Panc1 (cell line): ENCODE measurements around the gene GPX3. TPM values are rescaled to one million over a fixed set of nuclear protein-coding genes. Genes with fewer than 3 reads are reported as not detected.

Experiments used
- ATAC-seq: fragments of 200-7000 bp; cut with Tn5 transposase; 2 replicates; pipeline ENCODE4 v1.9.1; 2020; ENCODE audit warnings: mild to moderate bottlenecking, moderate library complexity
- BruUV-seq: library from RNA; stranded (reverse); fragments of 400-500 nt; replicated peaks from 2 replicates; lab custom pipeline; 2021; lab: Mats Ljungman, UMichigan
- CTCF ChIA-PET: fragments of 300-600 bp; sonication (Branson Sonifier 250); formaldehyde crosslinking; loops from one replicate; lab custom pipeline; 2022; ENCODE audit warnings: antibody characterized with exemption; lab: Charles Lee
- POLR2A ChIA-PET: fragments of 300-600 bp; sonication (Branson Sonifier 250); formaldehyde crosslinking; loops from one replicate; lab custom pipeline; 2022; ENCODE audit warnings: antibody characterized with exemption; lab: Charles Lee
- DNase-seq: peaks from one replicate; pipeline ENCODE4 v3.0.0-alpha.2; 2010; ENCODE audit warnings: low read depth, low spot score
- H3K27ac ChIP-seq: 2 replicates; pipeline ENCODE4 v1.5.1; 2011; ENCODE audit warnings: mild to moderate bottlenecking, low read length, inconsistent platforms
- H3K27me3 ChIP-seq: fragments of 200-500 bp; sonication (Bioruptor generic); 2 replicates; pipeline ENCODE4 v1.6.0; 2014; ENCODE audit warnings: low read length, inconsistent platforms; ENCODE audit not compliant: control insufficient read depth, insufficient read depth
- H3K36me3 ChIP-seq: fragments of 200-500 bp; sonication (Bioruptor generic); 2 replicates; pipeline ENCODE4 v1.5.1; 2014; ENCODE audit warnings: inconsistent platforms, mild to moderate bottlenecking, low read length, moderate library complexity; ENCODE audit not compliant: control insufficient read depth, insufficient read depth
- H3K4me1 ChIP-seq: 2 replicates; pipeline ENCODE4 v1.5.1; 2011; ENCODE audit warnings: inconsistent platforms, mild to moderate bottlenecking, low read length, moderate library complexity; ENCODE audit not compliant: control insufficient read depth, insufficient read depth
- H3K4me3 ChIP-seq, 2 experiments: 2 replicates each; pipeline ENCODE4 v1.5.1; 2011 to 2012; ENCODE audit warnings: low read depth in 2 of 2, low read length in 2 of 2, mild to moderate bottlenecking in 2 of 2, inconsistent platforms in 1 of 2, moderate library complexity in 1 of 2
- H3K9me3 ChIP-seq: fragments of 200-500 bp; sonication (Bioruptor generic); 2 replicates; pipeline ENCODE4 v1.5.1; 2014; ENCODE audit warnings: low read depth, mild to moderate bottlenecking, inconsistent platforms, low read length, moderate library complexity; ENCODE audit not compliant: control insufficient read depth, insufficient read depth
- POLR2AphosphoS5 ChIP-seq: IDR thresholded peaks from 2 replicates; pipeline ENCODE4 v1.6.1; 2012; ENCODE audit warnings: mild to moderate bottlenecking, low read depth, low read length, moderate library complexity
- SIN3A ChIP-seq: IDR thresholded peaks from 2 replicates; pipeline ENCODE4 v1.6.1; 2012; ENCODE audit warnings: low read depth, mild to moderate bottlenecking, low read length, moderate library complexity, borderline replicate concordance; ENCODE audit not compliant: insufficient read depth
- TCF7L2 ChIP-seq: IDR thresholded peaks from 2 replicates; pipeline ENCODE4 v1.6.1; 2011; ENCODE audit warnings: mild to moderate bottlenecking, low read depth, low read length, inconsistent platforms
- in situ Hi-C: cut with HindIII; loops from 2 replicates; pipeline ENCODE4 v1.10.0; 2016; ENCODE audit warnings: low sequenced_read_pairs, low pct_unique_long_range_greater_than_20kb
- intact Hi-C: fragments of 100-400 bp; cut with micrococcal nuclease; formaldehyde crosslinking; loops from one replicate; pipeline ENCODE4 v1.10.0; 2022; ENCODE audit not compliant: unreplicated experiment
- total RNA-seq: library from RNA; stranded (reverse); gene quantifications from one replicate; pipeline ENCODE4 v1.2.1, GENCODE V29; 2021; ENCODE audit not compliant: unreplicated experiment
- TF ChIP-seq, protein P1 (sequence below), 2 experiments: IDR thresholded peaks; 2 replicates each; pipeline ENCODE4 v1.6.1; 2011 to 2012; ENCODE audit warnings: low read depth in 2 of 2, control low read depth in 1 of 2, low read length in 1 of 2, mild to moderate bottlenecking in 1 of 2, moderate library complexity in 1 of 2; ENCODE audit not compliant: insufficient read depth in 1 of 2
- TF ChIP-seq, protein P2 (sequence below): fragments of 450-650 bp; IDR thresholded peaks from 2 replicates; pipeline ENCODE4 v1.5.1; 2017; ENCODE audit warnings: mild to moderate bottlenecking

GPX3 gene
- total RNA-seq, 1 experiment from 2014 or later: 8.5 TPM

DNA sequence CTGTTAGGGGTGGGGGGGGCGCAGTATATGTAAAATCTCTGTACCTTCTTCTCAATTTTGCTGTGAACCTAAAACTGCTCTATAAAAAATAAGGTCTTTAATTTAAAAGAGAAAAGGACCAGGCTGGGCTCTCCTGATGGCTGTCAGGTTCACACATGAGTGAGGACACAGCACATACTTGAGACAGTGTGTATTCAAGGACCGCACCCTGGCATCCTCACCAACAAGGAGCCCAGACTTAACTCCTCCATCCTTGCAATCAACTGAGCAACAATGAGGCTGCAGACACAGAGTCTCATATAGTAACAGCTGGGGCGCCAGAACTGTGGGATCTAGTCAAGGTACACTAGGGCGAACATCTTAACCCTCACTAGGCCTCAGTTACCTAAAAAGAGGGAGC lies 50.6 kb downstream of the GPX3 start:
- no TSS peak for BruUV-seq
- Histone ChIP-seq H3K4me3 (no peak overlapping the region), H3K36me3 (no peaks in the 10 kb centered on the region), H3K9me3 (no peaks in the 10 kb centered on the region), H3K27me3 (no peaks in the 10 kb centered on the region), H3K27ac (no peak overlapping the region), H3K4me1 (no peaks in the 10 kb centered on the region; the same call in 1 of the 2 replicates)
- in situ Hi-C loops: no loop called here
- CTCF ChIA-PET: no interaction called here
- no peak for ATAC-seq
- DNase-seq: no peak
- POLR2A ChIA-PET: no interaction called here
- intact Hi-C loops: no loop called here
- TF ChIP-seq, protein P1, sequence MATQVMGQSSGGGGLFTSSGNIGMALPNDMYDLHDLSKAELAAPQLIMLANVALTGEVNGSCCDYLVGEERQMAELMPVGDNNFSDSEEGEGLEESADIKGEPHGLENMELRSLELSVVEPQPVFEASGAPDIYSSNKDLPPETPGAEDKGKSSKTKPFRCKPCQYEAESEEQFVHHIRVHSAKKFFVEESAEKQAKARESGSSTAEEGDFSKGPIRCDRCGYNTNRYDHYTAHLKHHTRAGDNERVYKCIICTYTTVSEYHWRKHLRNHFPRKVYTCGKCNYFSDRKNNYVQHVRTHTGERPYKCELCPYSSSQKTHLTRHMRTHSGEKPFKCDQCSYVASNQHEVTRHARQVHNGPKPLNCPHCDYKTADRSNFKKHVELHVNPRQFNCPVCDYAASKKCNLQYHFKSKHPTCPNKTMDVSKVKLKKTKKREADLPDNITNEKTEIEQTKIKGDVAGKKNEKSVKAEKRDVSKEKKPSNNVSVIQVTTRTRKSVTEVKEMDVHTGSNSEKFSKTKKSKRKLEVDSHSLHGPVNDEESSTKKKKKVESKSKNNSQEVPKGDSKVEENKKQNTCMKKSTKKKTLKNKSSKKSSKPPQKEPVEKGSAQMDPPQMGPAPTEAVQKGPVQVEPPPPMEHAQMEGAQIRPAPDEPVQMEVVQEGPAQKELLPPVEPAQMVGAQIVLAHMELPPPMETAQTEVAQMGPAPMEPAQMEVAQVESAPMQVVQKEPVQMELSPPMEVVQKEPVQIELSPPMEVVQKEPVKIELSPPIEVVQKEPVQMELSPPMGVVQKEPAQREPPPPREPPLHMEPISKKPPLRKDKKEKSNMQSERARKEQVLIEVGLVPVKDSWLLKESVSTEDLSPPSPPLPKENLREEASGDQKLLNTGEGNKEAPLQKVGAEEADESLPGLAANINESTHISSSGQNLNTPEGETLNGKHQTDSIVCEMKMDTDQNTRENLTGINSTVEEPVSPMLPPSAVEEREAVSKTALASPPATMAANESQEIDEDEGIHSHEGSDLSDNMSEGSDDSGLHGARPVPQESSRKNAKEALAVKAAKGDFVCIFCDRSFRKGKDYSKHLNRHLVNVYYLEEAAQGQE (IDR thresholded peaks at IDR 0.05; ENCODE audit: insufficient read depth in 1 of 2, low read depth in 2 of 2, low read length in 1 of 2): no peak
- TF ChIP-seq, protein P2, sequence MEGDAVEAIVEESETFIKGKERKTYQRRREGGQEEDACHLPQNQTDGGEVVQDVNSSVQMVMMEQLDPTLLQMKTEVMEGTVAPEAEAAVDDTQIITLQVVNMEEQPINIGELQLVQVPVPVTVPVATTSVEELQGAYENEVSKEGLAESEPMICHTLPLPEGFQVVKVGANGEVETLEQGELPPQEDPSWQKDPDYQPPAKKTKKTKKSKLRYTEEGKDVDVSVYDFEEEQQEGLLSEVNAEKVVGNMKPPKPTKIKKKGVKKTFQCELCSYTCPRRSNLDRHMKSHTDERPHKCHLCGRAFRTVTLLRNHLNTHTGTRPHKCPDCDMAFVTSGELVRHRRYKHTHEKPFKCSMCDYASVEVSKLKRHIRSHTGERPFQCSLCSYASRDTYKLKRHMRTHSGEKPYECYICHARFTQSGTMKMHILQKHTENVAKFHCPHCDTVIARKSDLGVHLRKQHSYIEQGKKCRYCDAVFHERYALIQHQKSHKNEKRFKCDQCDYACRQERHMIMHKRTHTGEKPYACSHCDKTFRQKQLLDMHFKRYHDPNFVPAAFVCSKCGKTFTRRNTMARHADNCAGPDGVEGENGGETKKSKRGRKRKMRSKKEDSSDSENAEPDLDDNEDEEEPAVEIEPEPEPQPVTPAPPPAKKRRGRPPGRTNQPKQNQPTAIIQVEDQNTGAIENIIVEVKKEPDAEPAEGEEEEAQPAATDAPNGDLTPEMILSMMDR: no peak
- TF ChIP-seq POLR2AphosphoS5: no peak
- no peak for TF ChIP-seq TCF7L2
- TF ChIP-seq SIN3A: no peak

DNA sequence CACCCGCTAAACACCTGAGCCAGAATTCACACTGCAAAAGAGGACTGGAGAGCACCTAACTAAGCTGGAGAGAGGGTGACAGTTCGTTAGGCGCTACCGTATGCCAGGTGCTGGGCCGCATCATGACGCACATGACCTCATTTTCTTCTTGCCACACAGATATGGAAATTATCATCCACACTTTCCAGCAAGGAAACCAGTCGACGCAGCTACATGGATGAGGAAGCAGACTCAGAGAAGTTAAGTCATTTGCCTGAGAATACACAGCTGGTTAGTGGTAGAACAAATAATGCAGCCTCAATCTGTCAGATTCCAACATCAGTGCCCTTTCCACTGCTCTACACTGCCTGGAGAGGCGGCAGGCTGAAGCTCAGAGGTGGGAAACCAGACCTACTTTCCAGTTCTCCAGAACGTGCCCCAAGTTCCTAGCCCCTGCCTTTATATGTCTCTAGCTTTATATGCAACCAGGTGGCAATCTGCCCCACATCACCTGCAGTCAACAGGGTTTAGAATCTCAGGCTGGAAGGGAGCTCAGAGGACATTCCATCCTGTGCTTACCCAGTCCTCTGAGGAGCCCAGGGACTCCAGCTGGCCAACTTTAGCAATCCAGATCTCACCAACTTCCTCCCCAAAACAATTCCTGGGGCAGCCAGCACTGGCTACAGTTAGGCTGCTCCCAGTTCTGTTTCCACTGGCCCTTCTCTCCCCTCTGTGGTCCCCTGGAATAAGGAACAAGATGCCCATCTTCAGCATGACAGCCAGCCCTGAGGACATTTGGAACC lies 51.6 kb downstream of the GPX3 start:
- Histone ChIP-seq H3K4me1 (no peaks in the 10 kb centered on the region; the same call in 1 of the 2 replicates), H3K9me3 (no peaks in the 10 kb centered on the region), H3K36me3 (no peaks in the 10 kb centered on the region), H3K27me3 (no peaks in the 10 kb centered on the region), H3K4me3 (no peak overlapping the region), H3K27ac (no peak overlapping the region)
- POLR2A ChIA-PET: interaction anchor here (0.6 kb wide), 1 partner anchor 387 kb away, joined by 7 read pairs; no protein-coding TSS in a partner anchor
- CTCF ChIA-PET: no interaction called here
- no TSS peak for BruUV-seq
- intact Hi-C loops (no loop called here), in situ Hi-C loops (no loop called here)
- ATAC-seq: 0 out of 2 replicates have a peak, but pooled peaks have one; percentile 8
- TF ChIP-seq, protein P2: no peak
- TF ChIP-seq, protein P1 (IDR thresholded peaks at IDR 0.05; ENCODE audit: insufficient read depth in 1 of 2, low read depth in 2 of 2, low read length in 1 of 2): no peak
- no peak for TF ChIP-seq SIN3A
- TF ChIP-seq TCF7L2: no peak
- TF ChIP-seq POLR2AphosphoS5: no peak
- no peak for DNase-seq
